HepG2 (cell line): ENCODE measurements around the gene ZNF394. TPM values are rescaled to one million over a fixed set of nuclear protein-coding genes. Genes with fewer than 3 reads are reported as not detected.

ENCODE experiments used
- AKAP8 ChIP-seq: sonication (generic); formaldehyde crosslinking; IDR thresholded peaks from 2 replicates; pipeline ENCODE4 v1.5.1; 2020; ENCODE audit warnings: mild to moderate bottlenecking, missing genetic modification reagents
- CSRNP1 ChIP-seq: sonication (generic); formaldehyde crosslinking; IDR thresholded peaks from 2 replicates; pipeline ENCODE4 v1.8.1; 2023; ENCODE audit warnings: mild to moderate bottlenecking, missing genetic modification reagents
- FOXA1 ChIP-seq, 2 experiments: fragments of 450-650 bp in 1 of 2; sonication (generic) in 1 of 2; formaldehyde crosslinking in 1 of 2; IDR thresholded peaks; 2 replicates each; pipeline versions ENCODE4 v1.4.0 to v1.6.1; 2016 to 2020; ENCODE audit warnings: missing genetic modification reagents in 1 of 2
- FOXK2 ChIP-seq: fragments of 450-650 bp; IDR thresholded peaks from 2 replicates; pipeline ENCODE4 v1.6.1; 2016
- HDAC6 ChIP-seq: fragments of 200-600 bp; sonication (generic); IDR thresholded peaks from 2 replicates; pipeline ENCODE4 v1.7.0; 2017; ENCODE audit warnings: mild to moderate bottlenecking, antibody characterized with exemption, low read length, low read depth
- JUN ChIP-seq: sonication (generic); formaldehyde crosslinking; IDR thresholded peaks from 2 replicates; pipeline ENCODE4 v1.4.0; 2020; ENCODE audit warnings: mild to moderate bottlenecking, missing genetic modification reagents
- JUNB ChIP-seq: sonication (generic); formaldehyde crosslinking; IDR thresholded peaks from 2 replicates; pipeline ENCODE4 v1.8.0; 2022; ENCODE audit warnings: missing genetic modification reagents, mild to moderate bottlenecking, borderline replicate concordance
- KAT2B ChIP-seq: fragments of 150-350 bp; IDR thresholded peaks from 2 replicates; pipeline ENCODE4 v1.6.1; 2014; ENCODE audit warnings: low read depth, low read length, borderline replicate concordance
- KIAA2018 ChIP-seq: sonication (generic); formaldehyde crosslinking; IDR thresholded peaks from 2 replicates; pipeline ENCODE4 v1.5.0; 2020; ENCODE audit warnings: mild to moderate bottlenecking, missing genetic modification reagents, borderline replicate concordance
- RFX1 ChIP-seq: fragments of 450-650 bp; IDR thresholded peaks from 2 replicates; pipeline ENCODE4 v1.6.1; 2017
- SP4 ChIP-seq: sonication (generic); formaldehyde crosslinking; IDR thresholded peaks from 2 replicates; pipeline ENCODE4 v1.8.1; 2023; ENCODE audit warnings: mild to moderate bottlenecking, missing genetic modification reagents
- THYN1 ChIP-seq: sonication (generic); formaldehyde crosslinking; IDR thresholded peaks from 2 replicates; pipeline ENCODE4 v1.8.1; 2023; ENCODE audit warnings: low read depth, mild to moderate bottlenecking, moderate library complexity, missing genetic modification reagents, borderline replicate concordance
- YY1 ChIP-seq: IDR thresholded peaks from 2 replicates; pipeline ENCODE4 v1.6.1; 2011; ENCODE audit warnings: low read length, low read depth, moderate library complexity, mild to moderate bottlenecking; ENCODE audit not compliant: insufficient read depth, insufficient replicate concordance
- ZFP1 ChIP-seq: IDR thresholded peaks from 2 replicates; pipeline ENCODE4 v1.6.1; 2016
- ZNF280B ChIP-seq: sonication (generic); formaldehyde crosslinking; IDR thresholded peaks from 2 replicates; pipeline ENCODE4 v1.5.0; 2020; ENCODE audit warnings: missing genetic modification reagents, mild to moderate bottlenecking, borderline replicate concordance
- ZNF44 ChIP-seq: sonication (generic); formaldehyde crosslinking; IDR thresholded peaks from 2 replicates; pipeline ENCODE4 v1.5.1; 2020; ENCODE audit warnings: mild to moderate bottlenecking, missing genetic modification reagents
- ZNF652 ChIP-seq: IDR thresholded peaks from 2 replicates; pipeline ENCODE4 v1.6.1; 2016; ENCODE audit warnings: low read depth, borderline replicate concordance
- polyA plus RNA-seq, 8 experiments: library from polyadenylated mRNA; depleted of rRNA in 3 of 8; stranded (reverse) in 7 of 8; unstranded in 1 of 8; fragments of >200 nt; fragmentation: Illumina TruSeq in 4 of 8; extraction: Trizol in 4 of 8; gene quantifications; 2 replicates each; pipeline versions ENCODE4 v1.2.1 to v1.2.3, GENCODE V29; 2011 to 2016; ENCODE audit warnings: low read depth in 4 of 8, missing spikeins in 1 of 8, mixed read lengths in 1 of 8; ENCODE audit not compliant: insufficient read depth in 1 of 8
- total RNA-seq, 5 experiments: library from RNA; depleted of rRNA; stranded (reverse); fragments of >200 nt; fragmentation: Illumina TruSeq; extraction: Trizol; gene quantifications; 2 replicates each; pipeline ENCODE4 v1.2.3, GENCODE V29; 2016; ENCODE audit warnings: low read depth in 1 of 5

ZNF394 gene
- total and polyA plus RNA-seq, 2 of the 13 experiments (the other 11 are each of a cell fraction or from before 2014, with no cell fraction given) = 7.8 to 19.6 TPM

GRCh38 chr7:99504603-99505323 lies 4.7 kb upstream of the ZNF394 start, which contains the start of gene ZKSCAN5 (continued):
- TF ChIP-seq KIAA2018 (CRISPR knock-in tag) = no peak
- no peak for TF ChIP-seq KAT2B
- no peak for TF ChIP-seq CSRNP1 (CRISPR knock-in tag)
- no peak for TF ChIP-seq THYN1 (CRISPR knock-in tag)
- no peak for TF ChIP-seq JUN (CRISPR knock-in tag)
- TF ChIP-seq FOXK2 = no peak
- peak; percentile 49; the same call in 1 of the 2 replicates for TF ChIP-seq SP4 (CRISPR knock-in tag)
- TF ChIP-seq ZNF652 (CRISPR knock-in tag) = peak; percentile 57; the same call in 1 of the 2 replicates
- TF ChIP-seq ZNF280B (CRISPR knock-in tag) = no peak; the same call in 1 of the 2 replicates
- TF ChIP-seq JUNB (CRISPR knock-in tag) = no peak
- 0 out of 2 replicates have a peak, but pooled peaks have one; percentile 62 for TF ChIP-seq AKAP8 (CRISPR knock-in tag)
- no peak for TF ChIP-seq RFX1
- TF ChIP-seq ZFP1 (CRISPR knock-in tag) = no peak
- TF ChIP-seq FOXA1 (IDR thresholded peaks at IDR 0.05) = no peak
- TF ChIP-seq FOXA1 (CRISPR knock-in tag; IDR thresholded peaks at IDR 0.05) = no peak
- no peak for TF ChIP-seq HDAC6
- TF ChIP-seq ZNF44 (CRISPR knock-in tag) = no peak
- peak; percentile 69 for TF ChIP-seq YY1
